K562 (cell line): ENCODE data around the gene RANBP3. TPM values are rescaled to one million over a fixed set of nuclear protein-coding genes. Genes with fewer than 3 reads are reported as not detected.

Experiments used
- ARHGAP35 ChIP-seq: fragments of 450-650 bp; IDR thresholded peaks from 2 replicates; pipeline ENCODE4 v1.6.1; 2018; ENCODE audit not compliant: partially characterized antibody
- BHLHE40 ChIP-seq: IDR thresholded peaks from 2 replicates; pipeline ENCODE4 v1.6.1; 2011; ENCODE audit warnings: low read length, improper control_type of control experiment
- CREB3L1 ChIP-seq: fragments of 450-650 bp; IDR thresholded peaks from 2 replicates; pipeline ENCODE4 v1.6.1; 2014; ENCODE audit warnings: low read depth, mild to moderate bottlenecking, moderate library complexity, borderline replicate concordance
- HBP1 ChIP-seq: fragments of 450-650 bp; formaldehyde crosslinking; IDR thresholded peaks from 2 replicates; pipeline ENCODE4 v1.4.0; 2022; ENCODE audit warnings: missing genetic modification characterization
- HMG20A ChIP-seq: fragments of 450-650 bp; formaldehyde crosslinking; conservative IDR thresholded peaks from 2 replicates; pipeline ENCODE4 v1.4.0; 2020; ENCODE audit warnings: mild to moderate bottlenecking, mixed read lengths
- HMGN3 ChIP-seq: IDR thresholded peaks from 2 replicates; pipeline ENCODE4 v1.6.1; 2011; ENCODE audit warnings: borderline replicate concordance, low read depth, mild to moderate bottlenecking, mixed read lengths, low read length; ENCODE audit not compliant: insufficient read length; ENCODE audit errors: extremely low read depth
- POLR3A ChIP-seq: IDR thresholded peaks from 2 replicates; pipeline ENCODE4 v1.6.1; 2011; ENCODE audit warnings: borderline replicate concordance, mild to moderate bottlenecking, moderate library complexity; ENCODE audit not compliant: insufficient read length, insufficient read depth; ENCODE audit errors: extremely low read depth
- THRB ChIP-seq: fragments of 450-650 bp; formaldehyde crosslinking; conservative IDR thresholded peaks from 2 replicates; pipeline ENCODE4 v1.4.0; 2022; ENCODE audit warnings: mild to moderate bottlenecking, missing genetic modification characterization
- ZFX ChIP-seq: sonication (generic); formaldehyde crosslinking; IDR thresholded peaks from 2 replicates; pipeline ENCODE4 v1.8.0; 2022; ENCODE audit warnings: mild to moderate bottlenecking, missing genetic modification reagents, moderate library complexity
- polyA plus RNA-seq, 8 experiments: library from polyadenylated mRNA; depleted of rRNA in 4 of 8; stranded (reverse) in 5 of 8; unstranded in 3 of 8; fragments of >200 nt; fragmentation: Nextera tagmentation in 2 of 8; fragmentation: Illumina TruSeq in 1 of 8; extraction: Ambion mirVana in 2 of 8; extraction: Trizol in 1 of 8; gene quantifications; 2 replicates each; pipeline versions ENCODE4 v1.2.1 to v1.2.3, GENCODE V29; 2011 to 2014; ENCODE audit warnings: inconsistent platforms in 1 of 8, missing spikeins in 1 of 8
- total RNA-seq, 7 experiments: library from RNA; depleted of rRNA in 6 of 7; stranded (reverse); fragments of >200 nt in 6 of 7; fragmentation: Illumina TruSeq in 2 of 7; extraction: Trizol in 2 of 7; gene quantifications; 2 replicates each; pipeline versions ENCODE4 v1.2.1 to v1.2.3, GENCODE V29; 2011 to 2021; ENCODE audit warnings: low replicate concordance in 1 of 7
- TF ChIP-seq, protein P1 (sequence below): fragments of 200-400 bp; formaldehyde crosslinking; IDR thresholded peaks from 2 replicates; pipeline ENCODE4 v1.6.1; 2017; ENCODE audit warnings: mild to moderate bottlenecking, low read depth, low read length, moderate library complexity
- TF ChIP-seq, protein P2 (sequence below): fragments of 250-450 bp; sonication (Bioruptor Pico); IDR thresholded peaks from 2 replicates; pipeline ENCODE4 v1.5.1; 2021; ENCODE audit warnings: mild to moderate bottlenecking

The RANBP3 gene
- total and polyA plus RNA-seq, 9 of the 15 experiments (the other 6 are each of a cell fraction or from before 2014, with no cell fraction given): 0.90 to 95.1 (median 63.2) TPM

- TF ChIP-seq POLR3A: no peak
- TF ChIP-seq ARHGAP35: no peak
- TF ChIP-seq, protein P1, sequence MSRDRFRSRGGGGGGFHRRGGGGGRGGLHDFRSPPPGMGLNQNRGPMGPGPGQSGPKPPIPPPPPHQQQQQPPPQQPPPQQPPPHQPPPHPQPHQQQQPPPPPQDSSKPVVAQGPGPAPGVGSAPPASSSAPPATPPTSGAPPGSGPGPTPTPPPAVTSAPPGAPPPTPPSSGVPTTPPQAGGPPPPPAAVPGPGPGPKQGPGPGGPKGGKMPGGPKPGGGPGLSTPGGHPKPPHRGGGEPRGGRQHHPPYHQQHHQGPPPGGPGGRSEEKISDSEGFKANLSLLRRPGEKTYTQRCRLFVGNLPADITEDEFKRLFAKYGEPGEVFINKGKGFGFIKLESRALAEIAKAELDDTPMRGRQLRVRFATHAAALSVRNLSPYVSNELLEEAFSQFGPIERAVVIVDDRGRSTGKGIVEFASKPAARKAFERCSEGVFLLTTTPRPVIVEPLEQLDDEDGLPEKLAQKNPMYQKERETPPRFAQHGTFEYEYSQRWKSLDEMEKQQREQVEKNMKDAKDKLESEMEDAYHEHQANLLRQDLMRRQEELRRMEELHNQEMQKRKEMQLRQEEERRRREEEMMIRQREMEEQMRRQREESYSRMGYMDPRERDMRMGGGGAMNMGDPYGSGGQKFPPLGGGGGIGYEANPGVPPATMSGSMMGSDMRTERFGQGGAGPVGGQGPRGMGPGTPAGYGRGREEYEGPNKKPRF: no peak
- TF ChIP-seq THRB (CRISPR knock-in tag): no peak
- TF ChIP-seq HMGN3: no peak
- TF ChIP-seq HBP1 (CRISPR knock-in tag): no peak
- TF ChIP-seq BHLHE40: no peak
- TF ChIP-seq ZFX (CRISPR knock-in tag): no peak
- TF ChIP-seq CREB3L1: no peak
- TF ChIP-seq HMG20A: no peak
- TF ChIP-seq, protein P2, sequence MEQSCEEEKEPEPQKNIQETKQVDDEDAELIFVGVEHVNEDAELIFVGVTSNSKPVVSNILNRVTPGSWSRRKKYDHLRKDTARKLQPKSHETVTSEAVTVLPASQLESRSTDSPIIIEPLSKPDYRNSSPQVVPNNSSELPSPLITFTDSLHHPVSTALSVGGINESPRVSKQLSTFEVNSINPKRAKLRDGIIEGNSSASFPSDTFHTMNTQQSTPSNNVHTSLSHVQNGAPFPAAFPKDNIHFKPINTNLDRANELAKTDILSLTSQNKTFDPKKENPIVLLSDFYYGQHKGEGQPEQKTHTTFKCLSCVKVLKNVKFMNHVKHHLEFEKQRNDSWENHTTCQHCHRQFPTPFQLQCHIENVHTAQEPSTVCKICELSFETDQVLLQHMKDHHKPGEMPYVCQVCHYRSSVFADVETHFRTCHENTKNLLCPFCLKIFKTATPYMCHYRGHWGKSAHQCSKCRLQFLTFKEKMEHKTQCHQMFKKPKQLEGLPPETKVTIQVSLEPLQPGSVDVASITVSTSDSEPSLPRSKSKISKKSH (CRISPR knock-in tag): no peak
- TF ChIP-seq, all 486 proteins: peak for 0
These were observed 17.7 kb upstream of the RANBP3 start (continued) for GRCh38 chr19:5995606-5996005.
